Muscle of back (tissue), 11 donors: ENCODE results near the gene NRG3. TPM values are rescaled to one million over a fixed set of nuclear protein-coding genes. Genes with fewer than 3 reads are reported as not detected.
A peak's percentile ranks its signal among the peaks of the same experiment; 100 is the strongest.
"Not testable (repeated sequence)": the region's sequence is repeated elsewhere in the genome, so short reads cannot be mapped to it uniquely, and the experiment has no call there.

ENCODE experiments used
- DNase-seq, 3 donors: peaks; one replicate each; pipeline versions ENCODE4 v3.0.0 to v3.0.0-alpha.2; 2013
- polyA plus RNA-seq, 10 donors: library from polyadenylated mRNA; unstranded; fragments of 120-200 nt; gene quantifications; one replicate each; pipeline ENCODE4 v1.2.1, GENCODE V29; 2013; ENCODE audit not compliant: insufficient read length in 10 of 10

Gene NRG3
- polyA plus RNA-seq, 10 donors = 0.12 to 0.64 (median 0.21) TPM

GRCh38 chr10:82278401-82279182, 403.6 kb downstream of the NRG3 start:
- no peak for DNase-seq

- DNase-seq = no peak
Measured at GRCh38 chr10:82282782-82283456, 407.9 kb downstream of the NRG3 start.

GRCh38 chr10:82284180-82284579, 409.2 kb downstream of the NRG3 start:
- DNase-seq = no peak

- peak in 1 of 3 donors; percentile 35 for DNase-seq
Measured at GRCh38 chr10:82288461-82288881, 413.5 kb downstream of the NRG3 start.

- DNase-seq = no peak
Measured at GRCh38 chr10:82289945-82290344, 415.0 kb downstream of the NRG3 start.

- DNase-seq = no peak
Measured at GRCh38 chr10:82294874-82295378, 419.9 kb downstream of the NRG3 start.

- no peak for DNase-seq
Measured at GRCh38 chr10:82308641-82309040, 433.6 kb downstream of the NRG3 start.

GRCh38 chr10:82310839-82311238, 435.8 kb downstream of the NRG3 start:
- DNase-seq = no peak

- DNase-seq = peak in 2 of 3 donors; percentile 8 to 40
Measured at GRCh38 chr10:82313401-82313800, 438.4 kb downstream of the NRG3 start.

- no peak for DNase-seq
Measured at GRCh38 chr10:82318534-82318933, 443.5 kb downstream of the NRG3 start.

GRCh38 chr10:82319074-82319473, 444.1 kb downstream of the NRG3 start:
- DNase-seq = peak; percentile 47 to 63 (median 56)

GRCh38 chr10:82319562-82319961, 444.6 kb downstream of the NRG3 start:
- peak; percentile 34 to 51 (median 44) for DNase-seq

GRCh38 chr10:82321724-82322123, 446.7 kb downstream of the NRG3 start:
- no peak for DNase-seq

GRCh38 chr10:82331716-82332115, 456.7 kb downstream of the NRG3 start:
- no peak for DNase-seq

- DNase-seq = peak in 1 of 3 donors; percentile 36
Measured at GRCh38 chr10:82335831-82336230, 460.8 kb downstream of the NRG3 start.

GRCh38 chr10:82340166-82340565, 465.2 kb downstream of the NRG3 start:
- no peak for DNase-seq

GRCh38 chr10:82349590-82349989, 474.6 kb downstream of the NRG3 start:
- DNase-seq = not testable (repeated sequence)

GRCh38 chr10:82353381-82353780, 478.4 kb downstream of the NRG3 start:
- no peak for DNase-seq

GRCh38 chr10:82358486-82359099, 483.6 kb downstream of the NRG3 start:
- DNase-seq = peak in 2 of 3 donors; percentile 7

GRCh38 chr10:82361256-82361655, 486.3 kb downstream of the NRG3 start:
- DNase-seq = no peak

GRCh38 chr10:82377608-82378007, 502.6 kb downstream of the NRG3 start:
- peak in 1 of 3 donors; percentile 15 for DNase-seq

GRCh38 chr10:82378146-82378545, 503.2 kb downstream of the NRG3 start:
- DNase-seq = peak; percentile 34 to 61 (median 48)
